ENCODE results near the gene CARD11. TPM values are rescaled to one million over a fixed set of nuclear protein-coding genes. Genes with fewer than 3 reads are reported as not detected.
A peak's percentile ranks its signal among the peaks of the same experiment; 100 is the strongest.

The CARD11 gene
- total and polyA plus RNA-seq, 5 donors from 2014 or later = 7.1 to 118 (median 10.8) TPM

DNA sequence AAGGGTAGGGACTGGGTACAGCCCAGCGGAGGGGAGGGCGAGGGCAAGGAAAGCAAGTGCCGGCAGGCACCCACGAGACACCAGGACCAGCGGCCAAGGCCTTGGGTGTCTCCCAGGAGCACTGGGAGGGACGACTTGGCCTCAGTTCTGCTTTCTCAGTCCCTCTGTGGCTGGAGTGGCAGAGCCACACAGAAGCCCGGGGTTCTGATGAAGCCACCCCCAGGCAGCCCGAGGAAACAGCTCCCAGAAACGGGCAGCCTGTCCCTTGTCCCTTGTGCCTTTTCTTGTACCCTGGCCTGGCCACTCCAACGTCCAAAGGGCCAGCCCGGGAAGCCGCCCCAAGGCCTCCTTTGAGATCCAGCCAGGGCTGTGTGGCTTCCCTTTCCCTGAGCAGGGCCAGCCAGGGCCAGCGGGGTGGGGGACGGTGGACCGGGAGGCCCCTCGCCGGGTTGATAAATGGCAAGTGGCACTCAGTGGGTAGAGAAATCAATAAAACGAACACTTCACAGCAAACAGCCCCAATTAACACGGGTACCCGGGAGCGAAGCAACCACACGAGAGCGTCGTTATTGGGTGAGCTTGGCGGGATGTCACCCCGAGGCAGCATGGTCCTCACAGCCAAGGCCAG is 129.8 kb downstream of the CARD11 start:
- DNase-seq (no peak), ATAC-seq (ENCODE audit: low read depth in 2 of 2) (no peak)
- Mint-ChIP-seq H3K4me3 (no peak overlapping the region), H3K36me3 (peaks cover 25% of the 10 kb centered on the region), H3K27ac (no peak overlapping the region), H3K27me3 (no peaks in the 10 kb centered on the region), H3K4me1 (peaks cover 0 to 5% (median under 1%) of the 10 kb centered on the region in 4 donors), H3K9me3 (no peaks in the 10 kb centered on the region)
- Histone ChIP-seq H3K9me3 (ENCODE audit: control insufficient read depth in 2 of 2, low read length in 2 of 2) (no peaks in the 10 kb centered on the region), H3K27ac (ENCODE audit: insufficient read depth, low read length, poor library complexity, severe bottlenecking) (no peak overlapping the region), H3K36me3 (ENCODE audit: control insufficient read depth, insufficient read depth, low read length) (peaks cover 65% of the 10 kb centered on the region), H3K4me1 (ENCODE audit: control insufficient read depth, insufficient read depth, low read length, poor library complexity, severe bottlenecking) (no peaks in the 10 kb centered on the region), H3K4me3 (ENCODE audit: low read depth, low read length) (no peak overlapping the region), H3K27me3 (ENCODE audit: control insufficient read depth, insufficient read depth, low read length) (no peaks in the 10 kb centered on the region)

DNA sequence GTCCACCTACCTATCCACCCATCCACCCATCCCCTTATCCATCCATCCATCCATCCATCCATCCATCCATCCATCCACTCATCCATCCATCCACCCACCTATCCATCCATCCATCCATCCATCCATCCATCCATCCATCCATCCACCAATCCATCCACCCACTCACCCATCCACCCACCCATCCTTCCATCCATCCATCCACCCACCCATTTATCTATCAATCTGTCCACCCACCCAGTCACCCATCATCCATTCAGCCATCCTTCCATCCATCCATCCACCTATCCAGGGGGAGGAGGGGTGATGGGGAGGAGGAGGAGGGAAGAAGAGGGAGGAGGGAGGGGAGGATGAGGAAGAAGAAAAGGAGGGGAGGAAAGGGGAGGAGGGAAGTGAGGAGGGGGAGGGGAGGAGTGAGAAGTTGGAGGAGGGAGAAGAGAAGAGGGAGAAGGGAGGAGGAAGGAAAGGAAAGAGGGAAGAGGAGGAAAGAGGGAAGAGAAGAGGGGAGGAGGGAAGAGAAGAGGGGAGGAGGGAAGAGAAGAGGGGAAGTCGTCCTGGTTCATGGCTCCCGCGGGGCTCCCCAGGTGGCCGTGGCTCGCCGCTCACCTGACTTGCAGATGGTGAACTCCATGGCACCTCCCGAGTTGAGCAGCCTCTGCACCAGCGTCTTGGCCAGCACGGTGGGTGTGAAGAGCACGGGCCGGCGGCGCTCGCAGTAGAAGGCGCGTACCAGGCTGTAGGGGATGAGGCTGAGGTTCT is 130.8 kb downstream of the CARD11 start:
- Histone ChIP-seq H3K4me1 (ENCODE audit: control insufficient read depth, insufficient read depth, low read length, poor library complexity, severe bottlenecking) (no peaks in the 10 kb centered on the region), H3K36me3 (ENCODE audit: control insufficient read depth, insufficient read depth, low read length) (peaks cover 63% of the 10 kb centered on the region), H3K27me3 (ENCODE audit: control insufficient read depth, insufficient read depth, low read length) (no peaks in the 10 kb centered on the region), H3K4me3 (ENCODE audit: low read depth, low read length) (no peak overlapping the region), H3K27ac (ENCODE audit: insufficient read depth, low read length, poor library complexity, severe bottlenecking) (no peak overlapping the region), H3K9me3 (ENCODE audit: control insufficient read depth in 2 of 2, low read length in 2 of 2) (no peaks in the 10 kb centered on the region)
- peaks cover 0 to 5% (median 0%) of the 10 kb centered on the region in 4 donors for H3K4me1 Mint-ChIP-seq
- H3K9me3 Mint-ChIP-seq = no peaks in the 10 kb centered on the region
- no peaks in the 10 kb centered on the region for H3K27me3 Mint-ChIP-seq
- DNase-seq = no peak
- no peak overlapping the region for H3K27ac Mint-ChIP-seq
- ATAC-seq (ENCODE audit: low read depth in 2 of 2) = no peak
- peaks cover 25% of the 10 kb centered on the region for H3K36me3 Mint-ChIP-seq
- H3K4me3 Mint-ChIP-seq = no peak overlapping the region

DNA sequence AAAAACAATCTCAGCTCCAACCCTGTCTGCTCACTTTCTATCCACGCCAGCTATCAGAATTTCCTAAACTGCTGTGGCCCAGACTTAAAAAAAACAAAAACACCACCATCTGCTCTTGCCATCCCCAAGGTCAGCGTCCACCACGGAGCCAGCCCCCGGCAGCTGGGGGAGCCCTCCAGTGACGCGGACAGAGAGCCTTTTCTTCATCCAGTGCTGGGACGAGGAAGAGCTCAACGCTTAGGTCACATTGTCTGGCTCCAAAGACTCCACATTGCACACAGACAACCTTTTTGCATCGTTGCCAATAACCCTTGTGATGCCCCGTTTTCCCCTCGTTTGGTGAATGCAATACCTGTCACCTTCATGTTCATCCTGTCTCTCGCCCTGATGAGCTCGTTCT is 132.2 kb downstream of the CARD11 start:
- H3K36me3 Mint-ChIP-seq = peaks cover 30% of the 10 kb centered on the region
- no peak overlapping the region for H3K4me3 Mint-ChIP-seq
- Histone ChIP-seq H3K4me1 (ENCODE audit: control insufficient read depth, insufficient read depth, low read length, poor library complexity, severe bottlenecking) (no peaks in the 10 kb centered on the region), H3K27ac (ENCODE audit: insufficient read depth, low read length, poor library complexity, severe bottlenecking) (no peak overlapping the region), H3K27me3 (ENCODE audit: control insufficient read depth, insufficient read depth, low read length) (no peaks in the 10 kb centered on the region), H3K4me3 (ENCODE audit: low read depth, low read length) (no peak overlapping the region), H3K9me3 (ENCODE audit: control insufficient read depth in 2 of 2, low read length in 2 of 2) (no peaks in the 10 kb centered on the region), H3K36me3 (ENCODE audit: control insufficient read depth, insufficient read depth, low read length) (peaks cover 65% of the 10 kb centered on the region)
- no peaks in the 10 kb centered on the region for H3K9me3 Mint-ChIP-seq
- no peak for ATAC-seq (ENCODE audit: low read depth in 2 of 2)
- H3K27ac Mint-ChIP-seq = peak overlapping the region in 2 of 3 donors; percentile 20 to 59
- no peaks in the 10 kb centered on the region for H3K27me3 Mint-ChIP-seq
- H3K4me1 Mint-ChIP-seq = no peaks in the 10 kb centered on the region
- no peak for DNase-seq

DNA sequence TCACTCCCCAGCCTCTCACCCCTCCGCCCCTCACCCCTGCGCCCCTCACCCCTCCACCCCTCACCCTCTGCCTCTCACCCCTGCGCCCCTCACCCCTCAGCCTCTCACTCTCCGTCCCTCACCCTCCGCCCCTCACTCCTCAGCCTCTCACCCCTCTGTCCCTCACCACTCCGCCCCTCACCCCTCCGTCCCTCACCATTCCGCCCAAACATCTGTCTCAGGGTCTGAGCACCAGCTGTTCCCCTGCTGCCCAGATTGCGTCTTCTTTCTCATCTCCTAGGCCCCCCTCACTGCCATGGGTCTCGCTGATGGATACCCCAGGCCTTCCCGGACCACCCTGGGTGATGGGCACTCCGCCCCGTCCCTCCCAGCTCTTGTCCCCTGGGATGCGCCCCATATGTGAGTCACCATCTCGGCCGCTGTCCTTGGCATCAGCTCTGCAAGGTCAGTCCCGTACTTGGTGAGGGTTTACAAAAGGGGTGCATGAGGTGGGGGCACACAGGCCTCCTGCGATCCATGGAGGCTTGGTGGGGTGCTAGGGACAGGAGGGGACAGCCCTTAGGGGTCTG is 134.1 kb downstream of the CARD11 start:
- Histone ChIP-seq H3K27ac (ENCODE audit: insufficient read depth, low read length, poor library complexity, severe bottlenecking) (no peak overlapping the region), H3K27me3 (ENCODE audit: control insufficient read depth, insufficient read depth, low read length) (no peaks in the 10 kb centered on the region), H3K4me3 (ENCODE audit: low read depth, low read length) (no peak overlapping the region), H3K36me3 (ENCODE audit: control insufficient read depth, insufficient read depth, low read length) (peaks cover 68% of the 10 kb centered on the region), H3K9me3 (ENCODE audit: control insufficient read depth in 2 of 2, low read length in 2 of 2) (peaks cover 0 to 5% of the 10 kb centered on the region in 2 experiments), H3K4me1 (ENCODE audit: control insufficient read depth, insufficient read depth, low read length, poor library complexity, severe bottlenecking) (no peaks in the 10 kb centered on the region)
- H3K36me3 Mint-ChIP-seq = peaks cover 45% of the 10 kb centered on the region
- H3K27me3 Mint-ChIP-seq = no peaks in the 10 kb centered on the region
- H3K9me3 Mint-ChIP-seq = no peaks in the 10 kb centered on the region
- H3K4me3 Mint-ChIP-seq = no peak overlapping the region
- ATAC-seq (ENCODE audit: low read depth in 2 of 2) (no peak), DNase-seq (no peak)
- no peaks in the 10 kb centered on the region for H3K4me1 Mint-ChIP-seq
- H3K27ac Mint-ChIP-seq = no peak overlapping the region

DNA sequence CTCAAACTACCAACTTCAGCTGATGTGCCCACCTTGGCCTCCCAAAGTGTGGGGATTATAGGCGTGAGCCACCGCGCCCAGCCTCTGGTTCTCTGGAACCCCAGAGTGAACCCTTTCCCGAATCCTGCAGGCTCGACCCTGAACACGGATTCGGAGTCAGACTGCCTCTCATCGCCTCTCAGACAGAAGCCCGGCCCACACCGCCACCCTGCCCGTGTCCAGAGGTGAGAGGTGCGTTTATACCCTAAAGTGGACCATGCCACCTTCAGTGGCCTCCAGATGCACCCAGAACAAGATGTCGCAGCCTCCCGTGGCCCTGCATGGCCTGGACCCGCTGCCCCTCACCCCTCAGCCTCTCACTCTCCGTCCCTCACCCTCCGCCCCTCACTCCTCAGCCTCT is 134.6 kb downstream of the CARD11 start:
- no peaks in the 10 kb centered on the region for H3K4me1 ChIP-seq (ENCODE audit: control insufficient read depth, insufficient read depth, low read length, poor library complexity, severe bottlenecking)
- no peak overlapping the region for H3K4me3 Mint-ChIP-seq
- peaks cover 0 to 2% (median 0%) of the 10 kb centered on the region in 4 donors for H3K4me1 Mint-ChIP-seq
- peaks cover 45% of the 10 kb centered on the region for H3K36me3 Mint-ChIP-seq
- DNase-seq = no peak
- H3K27me3 Mint-ChIP-seq = no peaks in the 10 kb centered on the region
- no peaks in the 10 kb centered on the region for H3K27me3 ChIP-seq (ENCODE audit: control insufficient read depth, insufficient read depth, low read length)
- H3K9me3 ChIP-seq (ENCODE audit: control insufficient read depth in 2 of 2, low read length in 2 of 2) = peaks cover 0 to 5% of the 10 kb centered on the region in 2 experiments
- ATAC-seq (ENCODE audit: low read depth in 2 of 2) = no peak
- no peak overlapping the region for H3K27ac ChIP-seq (ENCODE audit: insufficient read depth, low read length, poor library complexity, severe bottlenecking)
- no peak overlapping the region for H3K4me3 ChIP-seq (ENCODE audit: low read depth, low read length)
- H3K27ac Mint-ChIP-seq = no peak overlapping the region
- no peaks in the 10 kb centered on the region for H3K9me3 Mint-ChIP-seq
- H3K36me3 ChIP-seq (ENCODE audit: control insufficient read depth, insufficient read depth, low read length) = peaks cover 64% of the 10 kb centered on the region

DNA sequence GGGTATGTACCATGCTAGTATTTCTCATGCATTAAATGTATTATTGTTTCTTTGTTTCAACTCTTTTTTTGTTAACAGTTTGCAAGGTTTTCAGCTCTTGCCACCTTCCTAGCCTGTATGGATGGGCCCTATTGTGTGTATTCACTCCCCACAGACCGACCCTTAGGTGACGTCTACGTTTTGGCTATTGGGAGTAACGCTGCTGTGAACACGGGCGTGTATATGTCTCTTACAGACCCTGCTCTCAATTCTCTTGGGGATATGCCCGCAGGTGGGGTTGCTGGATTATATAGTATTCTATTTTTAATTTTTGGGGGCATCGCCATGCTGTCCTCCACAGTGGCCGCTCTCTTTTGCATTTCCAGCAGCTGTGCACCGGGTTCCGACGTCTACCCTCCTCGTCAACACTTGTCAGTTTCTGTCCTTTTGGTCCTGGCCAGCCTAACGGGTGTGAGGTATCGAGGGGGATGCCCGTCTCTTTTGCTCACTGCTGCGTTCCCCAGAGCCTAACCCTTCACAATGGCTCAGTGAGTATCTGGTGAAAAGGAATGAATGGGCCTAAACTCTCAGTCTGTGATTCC is 135.5 kb downstream of the CARD11 start:
- H3K4me1 Mint-ChIP-seq = peaks cover 0 to 3% (median under 1%) of the 10 kb centered on the region in 4 donors
- Histone ChIP-seq H3K4me1 (ENCODE audit: control insufficient read depth, insufficient read depth, low read length, poor library complexity, severe bottlenecking) (peaks cover 3% of the 10 kb centered on the region), H3K4me3 (ENCODE audit: low read depth, low read length) (no peak overlapping the region), H3K27ac (ENCODE audit: insufficient read depth, low read length, poor library complexity, severe bottlenecking) (no peak overlapping the region), H3K36me3 (ENCODE audit: control insufficient read depth, insufficient read depth, low read length) (peaks cover 60% of the 10 kb centered on the region), H3K9me3 (ENCODE audit: control insufficient read depth in 2 of 2, low read length in 2 of 2) (peaks cover 0 to 5% of the 10 kb centered on the region in 2 experiments), H3K27me3 (ENCODE audit: control insufficient read depth, insufficient read depth, low read length) (no peaks in the 10 kb centered on the region)
- H3K36me3 Mint-ChIP-seq = peaks cover 45% of the 10 kb centered on the region
- no peaks in the 10 kb centered on the region for H3K9me3 Mint-ChIP-seq
- H3K27ac Mint-ChIP-seq = no peak overlapping the region
- ATAC-seq (ENCODE audit: low read depth in 2 of 2) (no peak), DNase-seq (no peak)
- H3K27me3 Mint-ChIP-seq = no peaks in the 10 kb centered on the region
- no peak overlapping the region for H3K4me3 Mint-ChIP-seq

DNA sequence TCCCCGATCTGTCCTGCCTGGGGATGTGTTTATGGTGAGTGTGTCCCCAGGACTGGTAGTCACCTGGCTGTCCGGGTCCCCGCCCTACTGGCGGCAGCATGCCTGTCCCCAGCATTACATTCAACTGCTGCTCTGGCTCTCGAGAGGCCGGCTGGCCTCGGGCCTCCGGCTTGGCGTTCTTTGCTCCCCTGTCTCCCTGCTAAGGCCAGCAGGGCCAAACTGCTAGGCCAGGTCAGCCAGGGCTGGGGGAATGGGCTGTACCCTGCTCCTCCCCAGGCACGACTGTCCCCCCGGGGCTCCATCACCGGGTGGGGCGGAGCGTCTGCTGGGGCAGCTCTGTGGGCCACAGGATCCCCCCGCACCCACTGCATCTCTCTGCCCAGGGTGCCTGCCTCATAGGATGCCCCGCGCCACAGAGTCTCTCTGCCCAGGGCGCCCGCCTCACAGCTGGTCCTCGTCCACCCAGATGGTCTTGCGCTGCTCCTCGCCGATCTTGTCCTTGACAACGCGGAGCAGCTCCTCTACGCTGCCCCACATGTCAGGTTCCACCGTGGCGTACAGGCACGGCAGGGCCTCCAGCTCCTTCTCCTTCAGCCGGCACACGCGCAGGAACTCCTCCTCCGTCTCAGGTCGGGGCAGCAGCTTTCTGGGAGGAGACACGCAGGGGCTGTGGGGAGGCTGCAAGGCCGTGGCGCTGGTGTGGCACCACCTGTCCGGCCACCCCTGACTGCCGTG is 137.3 kb downstream of the CARD11 start:
- ATAC-seq (ENCODE audit: low read depth in 2 of 2) (no peak), DNase-seq (no peak)
- H3K4me3 Mint-ChIP-seq = no peak overlapping the region
- peak overlapping the region in 1 of 3 donors; percentile 83 for H3K27ac Mint-ChIP-seq
- peaks cover 40% of the 10 kb centered on the region for H3K36me3 Mint-ChIP-seq
- no peaks in the 10 kb centered on the region for H3K27me3 Mint-ChIP-seq
- Histone ChIP-seq H3K4me1 (ENCODE audit: control insufficient read depth, insufficient read depth, low read length, poor library complexity, severe bottlenecking) (peaks cover 15% of the 10 kb centered on the region), H3K36me3 (ENCODE audit: control insufficient read depth, insufficient read depth, low read length) (peaks cover 50% of the 10 kb centered on the region), H3K27me3 (ENCODE audit: control insufficient read depth, insufficient read depth, low read length) (no peaks in the 10 kb centered on the region), H3K27ac (ENCODE audit: insufficient read depth, low read length, poor library complexity, severe bottlenecking) (no peak overlapping the region), H3K4me3 (ENCODE audit: low read depth, low read length) (no peak overlapping the region), H3K9me3 (ENCODE audit: control insufficient read depth in 2 of 2, low read length in 2 of 2) (peaks cover 0 to 5% of the 10 kb centered on the region in 2 experiments)
- H3K4me1 Mint-ChIP-seq = peaks cover under 1 to 10% (median 3%) of the 10 kb centered on the region in 4 donors
- H3K9me3 Mint-ChIP-seq = no peaks in the 10 kb centered on the region
